OCI-LY1 (cell line): Measurements from ENCODE around the gene CNTNAP2.

Experiments
- EZH2 ChIP-seq: fragments of 200-600 bp; sonication (generic), shearing (Covaris generic); IDR thresholded peaks from 2 replicates; pipeline ENCODE4 v1.8.0; 2017; ENCODE audit warnings: borderline replicate concordance, mixed run types, mild to moderate bottlenecking, antibody characterized with exemption, low read length, moderate library complexity, mixed read lengths
- TF ChIP-seq, protein P1 (sequence below): fragments of 200-600 bp; sonication (generic), shearing (Covaris generic); IDR thresholded peaks from 2 replicates; pipeline ENCODE4 v1.5.1; 2017; ENCODE audit warnings: mild to moderate bottlenecking, antibody characterized with exemption, low read length, moderate library complexity, mixed read lengths

DNA sequence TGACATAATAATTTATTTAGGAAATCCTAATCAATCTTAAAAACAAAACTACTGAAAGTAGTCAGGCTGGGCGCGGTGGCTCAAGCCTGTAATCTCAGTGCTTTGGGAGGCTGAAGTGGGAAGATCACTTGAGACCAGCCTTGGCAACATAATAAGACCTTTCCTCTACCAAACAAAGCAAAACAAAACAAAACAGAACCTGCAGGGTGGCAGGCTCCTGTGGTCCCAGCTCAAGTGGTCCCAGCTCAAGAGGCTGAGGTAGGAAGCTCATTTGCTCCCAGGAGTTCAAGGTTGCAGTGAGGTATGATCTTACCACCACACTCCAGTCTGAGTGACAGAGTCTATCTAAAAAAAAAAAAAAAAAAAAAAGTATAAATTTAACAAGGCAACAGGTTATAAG, 748.0 kb downstream of the CNTNAP2 start:
- TF ChIP-seq, protein P1, sequence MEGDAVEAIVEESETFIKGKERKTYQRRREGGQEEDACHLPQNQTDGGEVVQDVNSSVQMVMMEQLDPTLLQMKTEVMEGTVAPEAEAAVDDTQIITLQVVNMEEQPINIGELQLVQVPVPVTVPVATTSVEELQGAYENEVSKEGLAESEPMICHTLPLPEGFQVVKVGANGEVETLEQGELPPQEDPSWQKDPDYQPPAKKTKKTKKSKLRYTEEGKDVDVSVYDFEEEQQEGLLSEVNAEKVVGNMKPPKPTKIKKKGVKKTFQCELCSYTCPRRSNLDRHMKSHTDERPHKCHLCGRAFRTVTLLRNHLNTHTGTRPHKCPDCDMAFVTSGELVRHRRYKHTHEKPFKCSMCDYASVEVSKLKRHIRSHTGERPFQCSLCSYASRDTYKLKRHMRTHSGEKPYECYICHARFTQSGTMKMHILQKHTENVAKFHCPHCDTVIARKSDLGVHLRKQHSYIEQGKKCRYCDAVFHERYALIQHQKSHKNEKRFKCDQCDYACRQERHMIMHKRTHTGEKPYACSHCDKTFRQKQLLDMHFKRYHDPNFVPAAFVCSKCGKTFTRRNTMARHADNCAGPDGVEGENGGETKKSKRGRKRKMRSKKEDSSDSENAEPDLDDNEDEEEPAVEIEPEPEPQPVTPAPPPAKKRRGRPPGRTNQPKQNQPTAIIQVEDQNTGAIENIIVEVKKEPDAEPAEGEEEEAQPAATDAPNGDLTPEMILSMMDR, result no peak
- no peak for TF ChIP-seq EZH2
